HG03139 (cell line): Measurements from ENCODE around the gene CDHR1.

Source experiments
- ATAC-seq: cut with Tn5 transposase; IDR thresholded peaks from one replicate; pipeline ENCODE4 v1.9.1; 2021; ENCODE audit not compliant: unreplicated experiment

The CDHR1 gene

GRCh38 chr10:84226616-84227015 lies 32.3 kb downstream of the CDHR1 start:
- ATAC-seq: no peak

- ATAC-seq: no peak
Observed at GRCh38 chr10:84227810-84228209, 33.5 kb downstream of the CDHR1 start.

- ATAC-seq: no peak
Observed at GRCh38 chr10:84230359-84230758, 36.0 kb downstream of the CDHR1 start.

- ATAC-seq: no peak
Observed at GRCh38 chr10:84232376-84232775, 38.0 kb downstream of the CDHR1 start.

GRCh38 chr10:84233940-84234339 lies 39.6 kb downstream of the CDHR1 start:
- ATAC-seq: no peak

GRCh38 chr10:84234479-84234878 lies 40.1 kb downstream of the CDHR1 start:
- no peak for ATAC-seq

- no peak for ATAC-seq
Observed at GRCh38 chr10:84235096-84235495, 40.8 kb downstream of the CDHR1 start.

GRCh38 chr10:84236807-84237198 lies 42.5 kb downstream of the CDHR1 start:
- ATAC-seq: no peak

- ATAC-seq: no peak
Observed at GRCh38 chr10:84237199-84238051, 43.1 kb downstream of the CDHR1 start.

- no peak for ATAC-seq
Observed at GRCh38 chr10:84238909-84239308, 44.6 kb downstream of the CDHR1 start.

- ATAC-seq: no peak
Observed at GRCh38 chr10:84241185-84241790, 47.0 kb downstream of the CDHR1 start, which contains the start of gene LRIT1. TSS of gene LRIT1 (minus strand) at chr10:84241546. CDS start at chr10:84241439, 107 bp downstream.

GRCh38 chr10:84243759-84244158 lies 49.4 kb downstream of the CDHR1 start:
- ATAC-seq: no peak

- no peak for ATAC-seq
Observed at GRCh38 chr10:84244651-84245270, 50.4 kb downstream of the CDHR1 start, which contains the start of gene RGR. TSS of gene RGR (plus strand) at chr10:84245053. CDS start at chr10:84245091, 38 bp downstream.

GRCh38 chr10:84247496-84247895 lies 53.2 kb downstream of the CDHR1 start:
- no peak for ATAC-seq

GRCh38 chr10:84248794-84249193 lies 54.5 kb downstream of the CDHR1 start:
- ATAC-seq: no peak

- ATAC-seq: no peak
Observed at GRCh38 chr10:84254552-84255478, 60.5 kb downstream of the CDHR1 start.

- no peak for ATAC-seq
Observed at GRCh38 chr10:84256510-84257342, 62.4 kb downstream of the CDHR1 start.

GRCh38 chr10:84257343-84258020 lies 63.1 kb downstream of the CDHR1 start:
- ATAC-seq: no peak

GRCh38 chr10:84258034-84258695 lies 63.8 kb downstream of the CDHR1 start:
- ATAC-seq: no peak
